ENCODE data around the gene IQSEC1.
A peak's percentile ranks its signal among the peaks of the same experiment; 100 is the strongest.

IQSEC1 gene

DNA sequence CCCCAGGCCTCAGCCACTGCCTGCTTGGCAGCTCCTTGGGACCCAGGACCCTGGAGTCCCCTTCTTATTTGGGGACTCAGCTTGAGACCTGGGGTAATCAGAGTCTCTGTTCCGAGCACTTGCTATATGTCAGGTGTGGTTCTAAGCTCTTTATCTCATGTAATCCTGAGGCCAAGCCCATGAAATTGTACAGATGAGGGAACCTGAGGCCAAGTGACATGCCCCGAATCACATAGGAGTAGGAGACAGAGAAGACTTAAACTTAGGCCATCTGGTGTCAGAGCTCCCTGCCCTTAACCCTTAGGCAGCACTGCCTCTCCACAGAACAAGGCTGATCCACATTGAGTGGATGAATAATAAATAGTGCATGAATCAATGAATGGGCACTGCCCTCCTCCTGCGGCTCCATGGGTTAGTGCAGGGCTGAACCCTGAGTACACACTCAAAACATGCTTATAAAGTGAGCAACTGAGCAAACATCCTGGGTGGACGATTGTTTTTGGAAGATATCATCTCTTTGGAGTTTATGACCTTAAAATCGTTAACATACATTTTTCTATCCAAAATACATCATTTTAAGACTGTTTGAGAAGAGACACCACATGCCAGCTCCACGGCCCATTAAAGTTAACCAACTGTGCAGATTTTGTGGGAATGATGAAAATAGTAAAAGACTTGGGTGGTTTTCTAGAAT, 33.2 kb upstream of the IQSEC1 start:
- no peak for DNase-seq

DNA sequence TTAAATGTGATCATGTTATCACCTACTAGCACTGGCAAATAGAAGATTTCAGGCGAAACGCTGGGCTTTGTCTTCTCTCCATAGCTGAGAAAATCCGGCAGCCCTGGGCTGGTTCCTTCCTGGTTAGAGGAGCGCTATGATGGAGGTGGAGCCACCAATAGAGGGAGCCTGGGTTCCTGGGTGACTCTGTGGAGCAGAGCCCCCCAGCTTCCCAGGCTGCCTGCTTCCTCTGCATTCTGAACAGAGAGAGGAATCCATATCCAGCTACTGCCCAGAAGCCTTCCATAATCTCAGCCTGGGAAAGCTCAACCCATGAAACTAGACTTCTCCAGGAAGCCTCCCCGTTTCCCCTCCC, 32.6 kb upstream of the IQSEC1 start:
- no peak for DNase-seq

DNA sequence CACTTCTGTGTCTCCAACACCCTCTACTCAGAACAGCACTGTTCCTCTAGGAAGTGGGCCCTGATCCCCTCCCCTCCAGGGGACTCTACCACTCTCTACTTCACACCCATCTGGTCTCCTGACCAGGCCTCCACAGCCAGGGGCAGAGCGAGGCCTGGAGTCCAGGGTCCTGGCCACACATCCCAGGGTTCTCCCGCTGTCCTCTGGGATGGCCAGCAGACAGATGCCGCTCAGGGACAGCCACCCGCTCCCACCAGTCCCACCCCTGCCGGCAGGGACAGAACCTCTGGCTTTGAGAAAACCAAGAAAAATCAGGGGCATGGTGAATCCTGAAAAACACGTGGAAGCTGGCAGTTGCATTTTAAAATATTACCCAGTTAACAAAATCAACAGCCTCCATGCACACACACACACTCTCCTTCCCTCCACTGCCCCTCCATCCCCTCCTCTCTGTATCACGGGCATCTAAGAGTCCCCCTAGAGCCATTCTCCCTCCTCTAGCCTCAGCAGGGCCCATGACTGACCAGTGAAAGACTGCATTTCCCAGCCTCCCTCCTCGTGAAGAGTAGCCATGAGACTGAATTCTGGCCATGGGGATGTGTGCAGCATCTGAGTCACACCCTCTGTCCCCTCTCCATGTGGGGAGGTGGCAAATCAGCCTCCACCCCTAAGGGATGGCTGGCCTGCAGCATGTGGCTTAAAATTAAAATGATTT, 32.1 kb upstream of the IQSEC1 start:
- DNase-seq: no peak

- no peak for DNase-seq
Observed at GRCh38 chr3:13104511-13104910, 31.3 kb upstream of the IQSEC1 start.

GRCh38 chr3:13103416-13104058, 30.3 kb upstream of the IQSEC1 start:
- no peak for DNase-seq

GRCh38 chr3:13102386-13103345, 29.4 kb upstream of the IQSEC1 start:
- no peak for DNase-seq

DNA sequence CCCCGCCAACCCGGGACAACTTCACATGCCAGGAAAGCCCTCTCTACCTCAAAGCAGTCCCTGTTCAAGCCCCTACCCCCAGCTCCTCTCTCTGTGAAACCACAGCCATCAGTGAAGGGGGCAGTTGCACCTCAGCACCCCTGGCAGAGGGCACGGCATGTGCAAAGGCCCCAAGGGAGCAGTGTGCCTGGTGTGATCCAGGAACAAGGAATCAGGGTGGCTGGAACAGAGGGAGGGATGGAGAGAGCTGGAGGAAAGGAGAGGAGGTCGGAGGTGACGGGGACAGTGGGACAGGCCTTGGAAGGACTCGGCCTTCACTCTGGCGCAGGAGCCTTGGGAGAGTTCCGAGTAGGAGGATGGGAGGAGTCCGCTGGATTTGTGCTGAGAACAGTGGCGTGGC, 26.5 kb upstream of the IQSEC1 start:
- no peak for DNase-seq

- no peak for DNase-seq
Observed at GRCh38 chr3:13098192-13098988, 25.2 kb upstream of the IQSEC1 start.

DNA sequence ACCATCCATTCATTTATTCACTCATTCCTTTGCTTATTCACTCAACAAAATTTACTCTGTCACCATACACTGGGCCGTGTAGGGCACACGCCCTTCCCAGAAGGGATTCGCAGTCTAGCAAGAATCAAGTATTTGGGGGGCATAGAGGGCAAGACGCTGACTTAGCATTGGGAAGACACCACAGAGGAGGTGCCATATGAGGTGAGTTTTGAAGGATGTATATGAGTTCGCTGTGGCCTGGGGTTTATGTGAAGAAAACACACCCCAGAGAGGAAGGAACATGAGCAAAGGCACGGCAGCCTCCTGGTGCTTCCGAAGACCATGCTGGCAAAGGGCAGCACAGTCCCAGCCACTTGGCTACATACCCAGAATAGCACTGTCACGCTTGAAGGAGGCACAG, 23.1 kb upstream of the IQSEC1 start:
- DNase-seq: no peak

GRCh38 chr3:13095408-13095937, 22.2 kb upstream of the IQSEC1 start:
- no peak for DNase-seq

GRCh38 chr3:13093687-13094086, 20.5 kb upstream of the IQSEC1 start:
- no peak for DNase-seq

DNA sequence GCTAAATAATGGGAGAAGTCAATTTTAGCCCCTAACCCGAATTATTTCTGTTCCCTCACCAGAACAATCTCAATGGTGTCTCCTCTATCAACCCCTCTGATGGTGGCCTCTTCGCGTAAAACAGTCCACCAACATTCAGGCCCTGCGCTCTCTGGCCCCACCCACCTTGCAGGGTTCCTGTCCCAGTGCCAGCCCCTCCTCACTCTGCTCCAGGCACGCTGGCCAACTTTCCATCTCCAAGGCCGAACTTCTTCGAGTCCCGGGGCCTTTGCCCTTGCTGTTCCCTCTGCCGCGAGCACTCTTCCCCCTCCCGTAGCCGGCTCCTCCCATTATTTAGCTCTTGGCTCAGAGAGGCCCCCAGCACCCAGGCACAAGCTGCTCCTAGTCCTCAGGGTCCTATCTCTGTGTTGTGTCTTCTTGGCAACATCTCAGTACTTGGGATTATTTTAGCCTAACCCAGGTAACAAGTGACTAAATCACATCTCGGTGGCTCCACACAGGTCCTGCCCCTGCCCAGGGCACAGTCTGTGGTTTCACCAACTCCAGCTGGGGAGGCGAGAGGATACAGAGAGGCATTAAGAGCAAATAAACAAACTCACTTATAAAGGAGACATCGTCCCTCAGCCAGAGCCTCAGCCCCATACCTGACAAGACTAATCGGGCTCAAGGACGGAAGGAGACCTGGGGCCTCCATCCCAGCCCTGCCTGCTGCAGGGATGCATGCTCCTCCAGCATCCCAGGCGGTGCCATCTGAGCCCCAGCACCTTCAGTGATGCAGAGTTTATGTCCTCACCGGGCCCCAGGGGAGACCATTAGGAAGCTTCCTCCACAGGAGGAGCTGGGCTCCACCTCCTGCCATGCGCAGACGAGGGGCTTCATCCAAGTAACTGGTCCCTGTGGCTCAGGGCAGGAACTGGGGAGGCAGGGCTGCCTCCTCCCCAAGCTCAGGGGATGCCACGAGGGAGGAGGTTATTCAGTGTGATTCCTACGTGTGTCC, 19.7 kb upstream of the IQSEC1 start:
- no peak for DNase-seq

GRCh38 chr3:13091898-13092611, 18.8 kb upstream of the IQSEC1 start:
- DNase-seq: peak in 1 of 2 experiments; percentile 41

- no peak for DNase-seq
Observed at GRCh38 chr3:13088028-13089006, 15.1 kb upstream of the IQSEC1 start.

DNA sequence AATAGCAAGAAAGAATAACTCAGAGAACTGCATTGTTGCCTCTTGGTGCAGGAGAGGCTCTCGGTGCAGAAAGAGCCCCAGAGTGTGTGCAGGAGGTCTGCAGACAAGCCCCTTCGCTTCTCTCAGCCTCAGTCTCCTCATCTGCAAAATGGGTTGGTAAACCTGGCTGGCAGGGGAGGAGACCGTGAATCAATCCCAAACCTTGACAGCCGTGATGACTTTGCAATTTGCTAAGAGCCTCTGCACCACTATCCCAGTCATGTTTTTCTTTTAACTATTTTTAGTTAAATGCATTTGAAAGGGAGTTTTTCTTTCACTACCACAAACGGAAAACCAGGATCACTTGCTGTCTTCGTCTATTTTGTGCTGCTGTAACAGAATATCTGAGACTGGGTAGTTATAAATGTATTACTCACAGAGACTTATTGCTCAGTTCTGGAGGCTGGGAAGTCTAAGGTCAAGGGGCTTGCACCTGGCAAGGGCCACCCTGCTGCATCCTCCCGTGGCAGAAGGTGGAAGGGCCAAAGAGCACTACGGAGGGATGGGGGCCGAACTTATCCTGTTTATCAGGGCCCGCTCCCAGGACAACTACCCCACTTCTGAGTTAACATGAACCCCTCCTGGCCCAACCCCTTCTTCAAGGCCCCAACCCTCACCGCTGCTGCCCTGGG, 14.2 kb upstream of the IQSEC1 start:
- DNase-seq: no peak

DNA sequence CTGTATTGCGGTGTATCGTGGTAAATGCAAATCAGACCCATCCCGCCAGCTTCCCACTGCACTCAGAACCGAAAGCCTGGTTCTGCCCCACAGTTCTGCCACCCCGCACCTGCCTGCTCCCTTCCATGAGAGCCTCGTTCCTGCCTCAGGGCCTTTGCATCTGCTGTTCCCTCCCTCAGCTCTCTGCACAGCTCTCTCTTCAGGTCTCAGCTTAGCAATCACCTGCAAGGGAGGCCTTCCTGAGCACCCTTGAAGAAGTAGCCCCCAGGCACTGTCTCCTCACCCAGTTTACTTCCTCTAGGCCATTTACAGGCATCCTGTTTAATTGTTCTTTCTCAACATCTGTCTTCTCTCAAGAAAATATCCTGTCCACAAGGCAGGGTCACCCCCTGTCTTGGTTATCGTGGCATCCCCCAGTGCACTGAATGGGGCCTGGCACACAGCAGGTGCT, 13.3 kb upstream of the IQSEC1 start:
- DNase-seq: no peak

DNA sequence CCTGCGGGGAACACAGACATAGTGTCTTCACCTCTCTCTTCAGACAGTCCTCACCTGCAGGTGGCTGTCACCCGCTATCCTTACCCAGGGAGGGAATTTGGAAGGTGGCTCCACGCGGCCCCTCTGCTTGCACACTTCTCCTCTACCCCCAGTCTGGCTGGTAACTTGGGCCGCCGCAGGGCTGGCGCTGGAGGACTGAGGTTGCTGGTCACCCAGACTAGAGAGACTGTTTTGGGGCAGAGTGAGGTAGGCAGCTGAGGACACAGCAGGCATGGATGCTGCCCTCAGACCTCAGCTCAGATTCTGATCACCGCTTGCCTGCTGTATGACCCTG, 12.6 kb upstream of the IQSEC1 start:
- DNase-seq: no peak

Data from NCI-H446 (cell line).